ENCODE results near the gene KCTD17.
A peak's percentile ranks its signal among the peaks of the same experiment; 100 is the strongest.

KCTD17 gene

DNA sequence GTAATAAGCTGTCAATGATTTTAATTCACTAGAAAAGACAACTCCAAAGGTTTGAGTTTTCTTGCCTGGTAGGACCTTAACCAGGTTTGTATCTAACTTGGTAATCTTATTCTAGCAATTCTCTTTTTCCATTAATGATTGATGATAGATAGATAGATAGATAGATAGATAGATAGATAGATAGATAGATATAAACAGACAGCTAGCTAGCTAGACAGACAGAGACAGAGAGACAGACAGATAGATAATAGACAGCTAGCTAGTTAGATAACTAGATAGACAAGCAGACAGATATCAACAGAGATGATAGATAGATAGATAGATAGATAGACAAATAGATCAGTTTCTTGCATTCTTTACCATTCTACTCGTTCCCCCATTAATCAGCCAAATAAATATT, 42.7 kb downstream of the KCTD17 start:
- Mint-ChIP-seq H3K4me3 (no peak overlapping the region), H3K27ac (no peak overlapping the region), H3K9me3 (no peaks in the 10 kb centered on the region), H3K27me3 (ENCODE audit: low read depth) (no peaks in the 10 kb centered on the region), H3K4me1 (ENCODE audit: low read depth) (peaks cover 25% of the 10 kb centered on the region), H3K36me3 (ENCODE audit: low read depth) (no peaks in the 10 kb centered on the region)
- no peak for DNase-seq (ENCODE audit: low spot score)

DNA sequence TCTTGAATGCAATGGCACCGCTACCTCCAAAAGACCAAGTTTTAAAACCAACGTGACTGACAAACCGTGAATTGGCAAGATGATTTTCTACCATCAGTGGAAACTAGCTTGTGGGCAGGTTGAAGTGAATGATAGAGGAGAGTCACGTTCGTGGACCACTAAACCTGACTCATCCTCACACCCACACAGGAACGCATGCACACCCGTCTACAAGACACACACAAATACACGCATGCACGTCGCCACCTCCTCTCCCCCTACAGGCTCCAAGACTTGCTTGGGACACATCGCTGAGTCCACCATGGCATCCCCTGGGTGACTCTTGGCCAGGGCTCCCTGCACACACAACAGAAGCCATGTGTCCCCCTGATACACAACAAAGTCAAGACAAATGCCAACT, 43.6 kb downstream of the KCTD17 start:
- no peaks in the 10 kb centered on the region for H3K36me3 Mint-ChIP-seq (ENCODE audit: low read depth)

DNA sequence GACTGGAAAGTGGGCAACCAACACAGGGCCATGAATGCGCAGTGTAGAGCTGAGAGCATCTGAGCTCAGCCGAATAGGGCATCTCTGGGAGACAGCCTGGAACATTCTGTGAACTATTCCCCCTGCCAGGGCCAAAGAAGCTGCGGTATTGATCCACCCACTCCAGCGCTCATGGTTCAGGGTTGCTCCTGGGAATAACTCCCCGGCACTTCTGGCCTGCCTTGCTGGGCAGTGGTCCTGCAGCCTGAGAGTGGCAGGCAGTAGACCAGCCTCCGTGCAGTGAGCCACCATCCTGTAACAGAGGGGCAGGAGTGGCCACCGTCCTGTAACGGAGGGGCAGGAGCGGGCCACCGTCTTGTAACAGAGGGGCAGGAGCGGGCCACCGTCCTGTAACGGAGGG, 45.8 kb downstream of the KCTD17 start:
- no peak for DNase-seq (ENCODE audit: low spot score)
- Mint-ChIP-seq H3K27ac (no peak overlapping the region), H3K9me3 (no peaks in the 10 kb centered on the region), H3K4me3 (no peak overlapping the region), H3K4me1 (ENCODE audit: low read depth) (peaks cover 23% of the 10 kb centered on the region), H3K36me3 (ENCODE audit: low read depth) (no peaks in the 10 kb centered on the region), H3K27me3 (ENCODE audit: low read depth) (no peaks in the 10 kb centered on the region)

More for the DNA sequence above, 43.6 kb downstream of the KCTD17 start:
- H3K4me3 Mint-ChIP-seq = no peak overlapping the region
- no peaks in the 10 kb centered on the region for H3K9me3 Mint-ChIP-seq
- peak; percentile 78 for DNase-seq (ENCODE audit: low spot score)
- peak overlapping the region; percentile 28 for H3K27ac Mint-ChIP-seq
- peaks cover 25% of the 10 kb centered on the region for H3K4me1 Mint-ChIP-seq (ENCODE audit: low read depth)
- no peaks in the 10 kb centered on the region for H3K27me3 Mint-ChIP-seq (ENCODE audit: low read depth)

DNA sequence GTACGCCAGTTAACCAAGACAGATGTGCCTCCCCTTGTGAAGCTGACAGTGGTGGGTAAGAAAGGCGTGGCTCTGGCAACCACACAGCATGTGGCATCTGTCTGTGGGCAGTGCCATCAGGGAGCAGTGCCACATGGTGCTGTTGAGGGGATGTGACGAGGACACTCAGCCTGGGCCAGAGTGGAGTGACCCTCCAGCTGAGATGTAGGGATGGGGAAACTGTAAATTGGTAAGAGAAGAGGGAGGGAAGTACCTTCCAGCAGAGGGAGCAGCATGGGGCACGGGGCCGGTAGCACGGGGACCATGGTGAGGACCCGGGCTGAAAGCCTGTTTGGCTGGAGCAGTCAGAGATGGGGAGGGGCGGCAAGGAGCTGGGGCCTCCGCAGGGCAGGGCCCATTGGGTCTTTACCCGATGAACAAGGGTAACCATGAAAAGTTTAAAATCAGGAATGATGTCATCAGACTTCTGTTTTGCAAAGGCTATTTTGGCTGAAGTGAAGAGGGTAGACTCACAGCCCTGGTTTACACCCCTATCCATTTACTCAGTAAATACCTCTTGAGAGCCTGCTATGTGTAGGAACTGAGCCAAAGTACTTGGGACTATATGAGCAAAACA, 47.5 kb downstream of the KCTD17 start:
- peaks cover 23% of the 10 kb centered on the region for H3K4me1 Mint-ChIP-seq (ENCODE audit: low read depth)
- H3K36me3 Mint-ChIP-seq (ENCODE audit: low read depth) = no peaks in the 10 kb centered on the region
- no peaks in the 10 kb centered on the region for H3K9me3 Mint-ChIP-seq
- no peaks in the 10 kb centered on the region for H3K27me3 Mint-ChIP-seq (ENCODE audit: low read depth)
- H3K27ac Mint-ChIP-seq = no peak overlapping the region
- DNase-seq (ENCODE audit: low spot score) = no peak
- H3K4me3 Mint-ChIP-seq = no peak overlapping the region

DNA sequence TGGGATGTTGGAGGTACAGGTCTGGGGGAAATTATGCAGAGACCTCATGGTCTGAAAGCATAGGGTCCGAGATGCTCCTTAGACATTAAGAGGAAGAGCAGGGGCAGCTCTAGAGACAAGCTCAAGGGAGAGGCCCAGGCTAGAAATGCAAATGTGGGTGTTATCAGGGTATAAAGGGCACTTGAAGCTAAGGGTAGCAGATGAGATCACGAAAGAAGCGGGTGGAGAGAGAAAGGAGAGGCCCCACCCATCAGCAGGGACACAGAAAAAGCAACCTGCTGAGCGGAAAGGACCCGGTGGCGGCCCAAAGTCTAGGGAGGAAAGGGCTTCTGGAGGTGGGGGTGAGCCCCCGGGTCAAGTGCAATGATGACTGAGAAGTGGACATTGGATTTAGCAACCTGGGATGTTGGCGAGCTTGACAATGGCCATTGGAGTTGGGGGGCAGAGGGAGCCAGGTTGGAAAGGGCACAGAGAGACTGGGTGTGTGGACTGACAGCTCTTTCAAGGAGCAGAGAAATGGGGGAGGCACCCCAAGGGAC, 49.1 kb downstream of the KCTD17 start:
- H3K4me3 Mint-ChIP-seq = no peak overlapping the region
- no peak for DNase-seq (ENCODE audit: low spot score)

DNA sequence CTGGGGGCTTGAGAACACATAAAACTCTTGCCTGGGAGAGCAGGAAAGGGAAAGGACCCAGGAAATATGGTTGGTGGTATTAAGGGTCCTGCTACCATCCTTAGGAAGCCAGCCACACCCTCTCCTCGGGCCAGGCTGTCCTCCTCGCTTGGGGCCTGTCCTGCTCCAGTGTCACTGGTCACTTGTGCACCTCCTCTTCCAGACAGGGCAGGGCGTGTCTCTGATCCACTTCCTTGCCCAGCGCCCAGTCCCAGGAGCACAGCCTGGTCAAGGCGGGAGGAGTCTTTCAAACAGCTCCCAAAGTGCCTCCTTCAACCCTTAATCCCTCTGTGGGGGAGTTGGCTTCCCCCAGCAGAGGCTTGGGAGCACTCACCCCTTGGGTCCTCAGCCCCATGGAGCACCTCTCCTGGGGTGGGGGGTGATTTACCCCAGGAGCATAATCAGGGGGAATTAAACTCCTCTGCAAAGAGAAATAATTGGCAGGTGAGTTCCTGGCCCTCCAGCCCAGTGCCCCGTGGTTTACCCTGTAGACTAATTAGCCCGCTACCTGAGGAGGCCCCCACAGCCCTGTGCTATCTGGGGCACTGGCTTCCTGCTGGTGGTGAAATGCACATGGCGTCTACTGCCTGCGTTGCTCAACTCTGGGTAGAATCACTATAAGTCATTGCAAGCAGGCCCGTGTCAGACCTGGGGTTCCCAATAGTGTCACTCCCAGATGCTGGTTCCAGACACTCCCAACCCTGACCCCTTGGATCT, 49.9 kb downstream of the KCTD17 start:
- no peak for DNase-seq (ENCODE audit: low spot score)

More for the DNA sequence above, 49.1 kb downstream of the KCTD17 start:
- Mint-ChIP-seq H3K36me3 (ENCODE audit: low read depth) (no peaks in the 10 kb centered on the region), H3K27me3 (ENCODE audit: low read depth) (no peaks in the 10 kb centered on the region), H3K9me3 (no peaks in the 10 kb centered on the region), H3K27ac (peak overlapping the region; percentile 41), H3K4me1 (ENCODE audit: low read depth) (peaks cover 15% of the 10 kb centered on the region)

DNA sequence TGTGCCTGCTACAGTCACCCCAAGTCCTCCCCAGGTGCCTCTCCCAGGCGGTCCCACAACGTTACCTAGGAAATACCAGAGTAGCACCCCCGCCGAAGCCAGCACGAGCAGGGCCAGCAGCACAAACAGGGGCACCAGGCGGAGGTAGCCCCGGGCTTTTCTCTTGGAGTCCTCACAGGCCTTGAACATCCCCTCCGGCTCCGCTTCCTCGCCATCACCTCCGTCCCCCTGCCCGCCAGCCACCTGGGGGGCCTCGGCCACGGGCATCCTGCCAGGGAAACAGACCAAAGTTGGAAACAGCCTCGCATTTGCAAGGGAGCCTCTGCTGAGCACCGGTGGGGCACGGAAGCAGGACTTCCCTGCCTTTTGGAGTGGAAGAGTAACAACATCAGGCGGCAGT, 51.6 kb downstream of the KCTD17 start:
- H3K27ac Mint-ChIP-seq = no peak overlapping the region
- no peak overlapping the region for H3K4me3 Mint-ChIP-seq
- H3K36me3 Mint-ChIP-seq (ENCODE audit: low read depth) = no peaks in the 10 kb centered on the region
- no peaks in the 10 kb centered on the region for H3K27me3 Mint-ChIP-seq (ENCODE audit: low read depth)
- no peak for DNase-seq (ENCODE audit: low spot score)
- no peaks in the 10 kb centered on the region for H3K9me3 Mint-ChIP-seq
- peaks cover 17% of the 10 kb centered on the region for H3K4me1 Mint-ChIP-seq (ENCODE audit: low read depth)

More for the DNA sequence above, 49.9 kb downstream of the KCTD17 start:
- H3K4me3 Mint-ChIP-seq = no peak overlapping the region
- H3K9me3 Mint-ChIP-seq = no peaks in the 10 kb centered on the region
- H3K27me3 Mint-ChIP-seq (ENCODE audit: low read depth) = no peaks in the 10 kb centered on the region
- H3K27ac Mint-ChIP-seq = no peak overlapping the region
- no peaks in the 10 kb centered on the region for H3K36me3 Mint-ChIP-seq (ENCODE audit: low read depth)
- H3K4me1 Mint-ChIP-seq (ENCODE audit: low read depth) = peaks cover 17% of the 10 kb centered on the region

DNA sequence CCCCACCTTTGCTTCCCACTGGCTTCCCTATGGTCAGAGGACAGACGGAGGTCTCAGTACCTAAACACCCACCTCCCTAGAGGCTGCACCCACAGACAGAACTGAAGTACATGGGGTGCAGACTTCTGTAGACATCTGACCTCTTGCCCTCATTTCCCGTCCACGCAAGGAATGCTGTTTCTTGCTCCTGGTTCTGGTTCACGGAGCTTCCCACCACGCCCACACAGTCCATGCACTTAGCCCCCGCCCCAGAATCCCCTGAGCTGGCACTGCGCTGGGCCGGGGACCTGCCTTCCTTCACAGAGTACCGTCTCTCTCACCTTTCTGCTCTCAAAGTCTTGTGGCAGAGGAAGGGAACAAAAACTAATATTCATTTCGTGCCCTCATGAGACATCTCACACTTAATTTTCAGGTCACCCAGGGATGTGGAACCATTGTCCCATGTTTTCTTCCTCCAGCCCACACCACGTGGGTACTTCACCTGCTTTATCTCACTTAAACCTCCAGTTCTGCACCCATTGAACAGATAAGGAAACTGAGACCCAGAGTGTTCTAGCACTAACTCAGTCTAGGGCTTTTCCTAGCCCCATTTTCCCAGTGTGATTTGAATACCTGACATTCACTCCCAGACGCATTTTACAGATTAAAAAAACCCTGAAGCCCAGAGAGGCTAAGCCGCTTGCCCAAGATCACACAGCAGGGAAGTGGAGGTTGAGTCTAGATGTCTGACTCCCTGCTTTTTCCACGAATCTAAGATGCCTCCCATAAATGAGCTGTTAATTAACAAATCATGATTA, 52.3 kb downstream of the KCTD17 start:
- Mint-ChIP-seq H3K27ac (no peak overlapping the region), H3K9me3 (no peaks in the 10 kb centered on the region), H3K27me3 (ENCODE audit: low read depth) (no peaks in the 10 kb centered on the region), H3K4me3 (no peak overlapping the region), H3K36me3 (ENCODE audit: low read depth) (no peaks in the 10 kb centered on the region), H3K4me1 (ENCODE audit: low read depth) (peaks cover 12% of the 10 kb centered on the region)
- no peak for DNase-seq (ENCODE audit: low spot score)

DNA sequence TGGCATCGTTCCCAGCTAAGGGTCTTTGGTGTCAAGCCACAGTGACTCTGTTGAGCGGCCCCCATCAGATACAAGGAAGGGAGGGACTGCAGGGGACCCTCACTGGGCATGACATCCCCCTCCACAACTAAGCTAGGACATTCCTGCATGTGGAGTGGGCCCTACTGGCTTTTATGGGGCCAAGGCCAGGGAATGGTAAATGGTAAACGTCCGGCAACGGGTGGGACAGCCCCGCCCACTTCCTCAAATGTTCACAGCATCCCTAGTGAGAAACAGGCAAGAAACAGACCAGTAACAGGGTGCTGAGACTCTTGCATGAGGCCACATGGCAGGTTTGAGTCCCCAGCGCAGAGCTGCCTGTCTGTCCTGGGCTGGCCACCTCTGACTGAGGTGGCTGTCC, 53.6 kb downstream of the KCTD17 start:
- DNase-seq (ENCODE audit: low spot score) = no peak
- Mint-ChIP-seq H3K27ac (no peak overlapping the region), H3K4me1 (ENCODE audit: low read depth) (peaks cover 10% of the 10 kb centered on the region), H3K27me3 (ENCODE audit: low read depth) (no peaks in the 10 kb centered on the region), H3K4me3 (no peak overlapping the region), H3K36me3 (ENCODE audit: low read depth) (no peaks in the 10 kb centered on the region), H3K9me3 (no peaks in the 10 kb centered on the region)

DNA sequence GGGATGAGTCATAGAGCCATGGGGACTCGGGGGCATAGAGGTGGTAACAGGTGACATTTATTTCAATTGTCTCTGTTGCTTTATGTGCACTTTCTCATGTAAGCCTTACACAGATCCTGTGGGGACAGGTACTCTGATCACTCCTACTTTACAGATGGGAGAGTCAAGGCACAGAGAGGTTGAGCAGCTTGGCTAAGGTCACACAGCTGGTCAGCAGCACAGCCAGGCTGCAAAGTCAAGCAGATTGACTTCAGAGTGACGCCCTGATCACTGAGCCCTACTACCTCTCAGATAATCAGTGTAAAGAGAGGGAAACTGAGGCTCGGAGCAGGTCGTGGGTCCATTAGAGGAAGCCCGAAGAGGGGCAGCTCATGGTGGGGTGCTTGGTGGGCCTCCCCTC, 54.4 kb downstream of the KCTD17 start:
- peaks cover 5% of the 10 kb centered on the region for H3K4me1 Mint-ChIP-seq (ENCODE audit: low read depth)
- no peak overlapping the region for H3K4me3 Mint-ChIP-seq
- no peak overlapping the region for H3K27ac Mint-ChIP-seq
- H3K9me3 Mint-ChIP-seq = no peaks in the 10 kb centered on the region
- H3K36me3 Mint-ChIP-seq (ENCODE audit: low read depth) = no peaks in the 10 kb centered on the region
- no peaks in the 10 kb centered on the region for H3K27me3 Mint-ChIP-seq (ENCODE audit: low read depth)
- DNase-seq (ENCODE audit: low spot score) = no peak

DNA sequence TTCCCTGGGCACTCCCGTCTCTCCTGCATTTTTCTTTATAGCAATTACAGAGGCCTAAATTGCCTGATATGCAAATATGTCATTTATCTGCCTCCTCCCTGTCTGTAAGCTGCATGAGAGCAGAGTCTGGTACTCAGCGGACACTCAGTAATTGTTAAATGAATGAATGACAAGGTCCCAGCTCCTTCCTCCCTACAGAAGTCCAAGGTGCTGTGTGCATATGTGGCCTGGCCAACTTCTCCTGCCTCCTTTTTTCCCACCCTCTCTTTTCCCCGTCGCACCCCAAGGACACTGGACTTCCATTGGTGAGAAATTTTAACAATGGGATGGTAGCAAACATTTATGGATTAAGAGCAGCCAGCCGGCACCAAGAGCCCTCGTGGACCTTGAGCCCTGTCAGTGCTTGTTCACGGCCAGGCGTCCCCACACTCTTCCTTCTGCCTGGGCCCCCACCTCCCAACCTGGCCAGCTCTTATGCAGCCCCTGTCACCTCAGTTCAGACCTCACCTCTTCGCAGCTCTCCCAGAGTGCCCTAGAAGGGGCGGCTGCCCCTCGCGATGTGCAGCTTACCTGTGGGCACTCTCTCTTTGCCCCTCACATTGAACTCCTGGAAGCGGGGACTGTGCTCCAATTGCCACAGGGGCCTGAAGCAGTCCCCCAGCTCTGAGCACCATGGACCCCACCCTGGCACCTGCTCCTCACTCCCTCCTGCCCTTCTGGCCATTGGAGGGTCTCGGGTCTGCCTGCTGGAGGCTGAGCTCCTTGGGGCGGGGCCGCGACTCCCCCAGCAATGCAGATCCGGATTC, 56.5 kb downstream of the KCTD17 start:
- no peaks in the 10 kb centered on the region for H3K9me3 Mint-ChIP-seq
- H3K36me3 Mint-ChIP-seq (ENCODE audit: low read depth) = no peaks in the 10 kb centered on the region
- H3K27ac Mint-ChIP-seq = peak overlapping the region; percentile 5
- no peaks in the 10 kb centered on the region for H3K27me3 Mint-ChIP-seq (ENCODE audit: low read depth)
- peaks cover 5% of the 10 kb centered on the region for H3K4me1 Mint-ChIP-seq (ENCODE audit: low read depth)
- DNase-seq (ENCODE audit: low spot score) = no peak
- no peak overlapping the region for H3K4me3 Mint-ChIP-seq

DNA sequence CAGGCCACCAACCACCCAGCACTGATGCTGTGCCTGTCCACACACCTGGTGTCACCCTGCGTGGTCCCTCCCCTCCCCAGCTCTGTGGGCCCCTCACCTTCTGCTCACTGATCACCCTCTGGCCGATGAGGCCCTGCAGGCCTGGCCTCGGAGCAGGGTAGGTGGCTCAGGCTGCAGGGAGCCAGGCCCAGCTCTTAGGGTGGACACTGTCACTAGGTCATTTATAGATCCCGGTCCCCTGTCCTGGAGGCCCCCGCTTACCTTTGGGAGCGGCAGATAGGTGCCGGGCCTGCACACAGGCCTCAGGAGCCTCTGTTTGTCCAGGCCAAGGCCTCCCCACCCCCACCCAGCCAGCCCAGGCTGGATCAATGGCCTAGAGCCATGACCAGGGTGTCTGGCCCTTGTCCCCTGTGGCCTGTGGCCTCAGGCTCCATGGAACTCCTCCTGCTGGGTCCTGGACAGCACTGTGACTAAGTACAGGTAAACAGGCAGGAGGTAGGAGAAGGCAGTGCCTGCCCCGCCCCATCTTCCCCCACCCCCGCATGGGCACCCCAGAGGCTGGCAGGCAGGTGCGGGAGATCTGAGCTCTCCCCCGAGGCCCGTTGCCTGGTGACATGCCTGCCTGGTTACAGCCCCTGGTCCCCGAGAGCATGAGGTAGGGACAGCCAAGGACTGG, 57.8 kb downstream of the KCTD17 start, which contains the start of gene TMPRSS6:
TMPRSS6 (minus strand) TSS at position 472 of the 676 bp plus-strand sequence. CDS start 6,296 bp downstream, outside the sequence.
- Mint-ChIP-seq H3K9me3 (no peaks in the 10 kb centered on the region), H3K4me3 (no peak within 1 kb of the TSS), H3K36me3 (ENCODE audit: low read depth) (no peaks in the 10 kb centered on the region), H3K27ac (no peak within 1 kb of the TSS), H3K27me3 (ENCODE audit: low read depth) (no peaks in the 10 kb centered on the region), H3K4me1 (ENCODE audit: low read depth) (peaks cover 5% of the 10 kb centered on the region)
- no peak for DNase-seq (ENCODE audit: low spot score)

DNA sequence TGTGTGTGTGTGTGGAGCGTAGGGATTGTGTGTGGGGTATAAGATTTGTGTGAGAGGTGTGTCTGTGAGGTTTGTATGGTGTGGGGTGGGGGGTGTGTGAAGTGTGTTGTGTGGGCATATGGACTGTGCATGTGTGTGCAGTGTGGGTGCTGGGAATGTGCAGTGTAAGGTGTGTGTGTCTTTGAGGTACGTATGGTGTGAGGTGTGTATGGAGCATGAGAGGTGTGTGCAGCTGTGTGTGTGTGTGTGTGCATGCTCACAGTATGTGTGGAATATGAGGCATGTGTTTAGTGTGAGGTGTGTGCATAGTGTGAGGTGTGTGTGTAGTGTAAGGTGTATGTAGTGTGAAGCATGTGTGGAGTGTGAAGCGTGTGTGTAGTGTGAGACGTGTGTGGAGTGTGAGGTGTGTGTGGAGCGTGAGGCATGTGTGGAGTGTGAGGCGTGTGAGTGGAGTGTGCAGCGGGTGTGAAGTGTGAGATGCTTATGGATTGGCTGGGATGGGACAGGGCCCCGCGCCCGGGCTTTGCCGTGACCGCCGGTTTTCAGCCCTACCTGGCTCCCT, 59.7 kb downstream of the KCTD17 start:
- no peaks in the 10 kb centered on the region for H3K36me3 Mint-ChIP-seq (ENCODE audit: low read depth)

More for the DNA sequence above, 59.7 kb downstream of the KCTD17 start:
- H3K27me3 Mint-ChIP-seq (ENCODE audit: low read depth) = no peaks in the 10 kb centered on the region
- H3K4me1 Mint-ChIP-seq (ENCODE audit: low read depth) = peaks cover 7% of the 10 kb centered on the region
- no peak for DNase-seq (ENCODE audit: low spot score)
- no peaks in the 10 kb centered on the region for H3K9me3 Mint-ChIP-seq
- no peak overlapping the region for H3K27ac Mint-ChIP-seq
- no peak overlapping the region for H3K4me3 Mint-ChIP-seq
